GM12892 (cell line): Measurements from ENCODE around the gene LCE3A.

Source experiments
- POLR2AphosphoS5 ChIP-seq: IDR thresholded peaks from 2 replicates; pipeline ENCODE4 v1.6.1; 2011; ENCODE audit warnings: low read depth, low read length, control low read depth
- TAF1 ChIP-seq: IDR thresholded peaks from 2 replicates; pipeline ENCODE4 v1.6.1; 2011; ENCODE audit warnings: low read depth, mild to moderate bottlenecking, control low read depth, low read length, borderline replicate concordance

GRCh38 chr1:152582647-152583046 lies 40.3 kb downstream of the LCE3A start:
- TF ChIP-seq TAF1 (no peak), POLR2AphosphoS5 (no peak)
